Measurements from ENCODE around the gene CAST. TPM values are rescaled to one million over a fixed set of nuclear protein-coding genes. Genes with fewer than 3 reads are reported as not detected.
A peak's percentile ranks its signal among the peaks of the same experiment; 100 is the strongest.

The CAST gene
- total and polyA plus RNA-seq, 2 donors (not counting 3 experiments of a cell fraction or from before 2014, with no cell fraction given) = 33.7 to 194 TPM

- POLR2A ChIA-PET = interaction anchor here (1.4 kb wide), 1 partner anchor 10 kb away, joined by 3 read pairs; no protein-coding TSS in a partner anchor
- H3K9me3 ChIP-seq (replicated peaks; ENCODE audit: control insufficient read depth, insufficient read depth, low read length) = no peaks in the 10 kb centered on the region
- no peaks in the 10 kb centered on the region for H3K9me1 ChIP-seq (replicated peaks; ENCODE audit: control insufficient read depth, extremely low read depth, insufficient read depth, low read length)
- H3K9ac ChIP-seq (replicated peaks; ENCODE audit: extremely low read depth, insufficient read depth, low read length) = no peak overlapping the region
- dilution Hi-C loops (cut with MboI; ENCODE audit: extremely low pct_ligation_motif_present, low sequenced_read_pairs) = no loop called here
- TF ChIP-seq JUN (IDR thresholded peaks at IDR 0.05; ENCODE audit: borderline replicate concordance, insufficient read depth, insufficient read length, low read depth) (no peak), FOS (IDR thresholded peaks at IDR 0.05; ENCODE audit: borderline replicate concordance, insufficient read depth, low read length) (no peak), POLR2A (IDR thresholded peaks at IDR 0.05; ENCODE audit: low read depth, low read length) (no peak)
- peaks cover 9% of the 10 kb centered on the region for H3K4me1 ChIP-seq (ENCODE audit: control insufficient read depth, extremely low read depth, insufficient read depth, low read length)
- H3K27ac ChIP-seq (ENCODE audit: insufficient read depth, low read depth, low read length) = no peak overlapping the region
- FAIRE-seq = no peak
- H3K79me2 ChIP-seq (ENCODE audit: control insufficient read depth, insufficient read depth, low read length) = no peaks in the 10 kb centered on the region
- no TSS peak for BruUV-seq (replicated peaks)
- no peak overlapping the region for H2AFZ ChIP-seq (ENCODE audit: low read depth, low read length)
- no peak for DNase-seq (ENCODE audit: low read depth, low spot score)
- no peak overlapping the region for H3K4me2 ChIP-seq (ENCODE audit: insufficient read depth, low read length)
- no peaks in the 10 kb centered on the region for H4K20me1 ChIP-seq (replicated peaks; ENCODE audit: control insufficient read depth, extremely low read depth, insufficient read depth, low read length)
- no peak overlapping the region for H3K4me3 ChIP-seq (replicated peaks in 1 of 3; ENCODE audit: insufficient read depth in 1 of 3, low read depth in 1 of 3, low read length in 3 of 3)
- no peaks in the 10 kb centered on the region for H3K27me3 ChIP-seq (ENCODE audit: control insufficient read depth in 2 of 2, insufficient read depth in 2 of 2, low read length in 2 of 2)
- intact Hi-C loops (cut with micrococcal nuclease) = no loop called here
- CTCF ChIA-PET = interaction anchor here (0.7 to 2.0 kb wide), 5 partner anchors 14 to 353 kb away, joined by 3 to 10 read pairs (median 5); partner anchors contain the start of gene LIX1
- H3K36me3 ChIP-seq (ENCODE audit: control insufficient read depth in 2 of 2, extremely low read depth in 1 of 2, insufficient read depth in 2 of 2, low read length in 2 of 2) = peaks cover 0 to 8% of the 10 kb centered on the region in 2 experiments
Observed at GRCh38 chr5:96789794-96790330, 127.7 kb downstream of the CAST start.

DNA sequence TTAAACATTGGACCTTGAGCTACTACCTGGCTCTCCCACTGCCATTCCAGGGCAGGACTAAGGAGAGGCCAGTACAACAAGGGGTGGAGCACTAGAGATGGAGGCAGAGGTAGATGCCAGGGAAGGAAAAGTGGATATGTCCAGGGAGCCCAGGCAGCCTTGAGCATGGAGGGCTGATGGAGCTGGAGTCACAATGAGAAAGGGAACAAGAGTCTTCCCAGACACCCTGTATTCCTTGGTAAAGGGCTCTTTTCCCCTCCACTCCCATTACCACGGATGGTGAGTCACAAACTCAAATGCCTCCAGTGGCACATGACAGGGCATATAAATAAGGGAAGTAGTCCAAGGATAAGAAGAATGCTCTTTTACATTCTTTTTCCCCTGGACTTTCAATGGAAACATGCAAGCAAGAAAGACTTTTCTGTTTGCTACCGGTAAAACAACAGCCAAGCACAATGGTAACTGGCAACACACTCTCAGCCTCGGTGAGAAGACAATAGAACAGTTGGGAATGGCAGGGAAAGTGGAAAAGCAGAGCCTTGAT lies 128.9 kb downstream of the CAST start:
- Histone ChIP-seq H3K79me2 (ENCODE audit: control insufficient read depth, insufficient read depth, low read length) (no peaks in the 10 kb centered on the region), H3K9me3 (replicated peaks; ENCODE audit: control insufficient read depth, insufficient read depth, low read length) (no peaks in the 10 kb centered on the region), H3K4me3 (replicated peaks in 1 of 3; ENCODE audit: insufficient read depth in 1 of 3, low read depth in 1 of 3, low read length in 3 of 3) (no peak overlapping the region), H3K36me3 (ENCODE audit: control insufficient read depth in 2 of 2, extremely low read depth in 1 of 2, insufficient read depth in 2 of 2, low read length in 2 of 2) (peaks cover 0 to 8% of the 10 kb centered on the region in 2 experiments), H4K20me1 (replicated peaks; ENCODE audit: control insufficient read depth, extremely low read depth, insufficient read depth, low read length) (no peaks in the 10 kb centered on the region), H3K9me1 (replicated peaks; ENCODE audit: control insufficient read depth, extremely low read depth, insufficient read depth, low read length) (no peaks in the 10 kb centered on the region), H2AFZ (ENCODE audit: low read depth, low read length) (no peak overlapping the region), H3K27ac (ENCODE audit: insufficient read depth, low read depth, low read length) (peak overlapping the region; percentile 52), H3K27me3 (ENCODE audit: control insufficient read depth in 2 of 2, insufficient read depth in 2 of 2, low read length in 2 of 2) (no peaks in the 10 kb centered on the region), H3K4me2 (ENCODE audit: insufficient read depth, low read length) (no peak overlapping the region), H3K4me1 (ENCODE audit: control insufficient read depth, extremely low read depth, insufficient read depth, low read length) (peaks cover 9% of the 10 kb centered on the region), H3K9ac (replicated peaks; ENCODE audit: extremely low read depth, insufficient read depth, low read length) (no peak overlapping the region)
- no TSS peak for BruUV-seq (replicated peaks)
- intact Hi-C loops (cut with micrococcal nuclease) (no loop called here), dilution Hi-C loops (cut with MboI; ENCODE audit: extremely low pct_ligation_motif_present, low sequenced_read_pairs) (no loop called here)
- no peak for TF ChIP-seq MAX (IDR thresholded peaks at IDR 0.05; ENCODE audit: insufficient read depth, insufficient read length)
- no peak for TF ChIP-seq CTCF (IDR thresholded peaks at IDR 0.05; ENCODE audit: extremely low read depth in 1 of 2, insufficient read depth in 1 of 2, low read depth in 1 of 2, low read length in 2 of 2)
- no peak for TF ChIP-seq EZH2 (IDR thresholded peaks at IDR 0.05; ENCODE audit: borderline replicate concordance, low read depth, low read length, severe bottlenecking)
- TF ChIP-seq MYC (IDR thresholded peaks at IDR 0.05; ENCODE audit: low read depth, low read length) = no peak
- TF ChIP-seq JUN (IDR thresholded peaks at IDR 0.05; ENCODE audit: borderline replicate concordance, insufficient read depth, insufficient read length, low read depth) = peak; percentile 58
- TF ChIP-seq POLR2AphosphoS5 (IDR thresholded peaks at IDR 0.05; ENCODE audit: insufficient read depth, low read depth, low read length) = no peak
- no peak for TF ChIP-seq POLR2A (IDR thresholded peaks at IDR 0.05; ENCODE audit: low read depth, low read length)
- TF ChIP-seq FOS (IDR thresholded peaks at IDR 0.05; ENCODE audit: borderline replicate concordance, insufficient read depth, low read length) = peak; percentile 42
- no peak for TF ChIP-seq GATA2 (IDR thresholded peaks at IDR 0.05; ENCODE audit: insufficient read depth, insufficient read length, low read depth, low read length)
- FAIRE-seq (peak; percentile 53), DNase-seq (ENCODE audit: low read depth, low spot score) (peak; percentile 86)
- CTCF ChIA-PET = interaction anchor here (1.0 to 2.0 kb wide), 3 partner anchors 38 to 177 kb away, joined by 5 to 8 read pairs (median 5); no protein-coding TSS in a partner anchor
- POLR2A ChIA-PET = no interaction called here

All from endothelial cell of umbilical vein (primary cell).